GM12878 (cell line): ENCODE data around the gene KRT28. TPM values are rescaled to one million over a fixed set of nuclear protein-coding genes. Genes with fewer than 3 reads are reported as not detected.

ENCODE experiments used
- CREB1 ChIP-seq: IDR thresholded peaks from 2 replicates; pipeline ENCODE4 v1.6.1; 2012; ENCODE audit warnings: low read depth, mild to moderate bottlenecking, inconsistent platforms
- CREM ChIP-seq: IDR thresholded peaks from 2 replicates; pipeline ENCODE4 v1.6.1; 2014; ENCODE audit warnings: antibody characterized with exemption, low read depth
- CTCF ChIP-seq, 3 experiments: IDR thresholded peaks in 2 of 3; conservative IDR thresholded peaks in 1 of 3; 2 replicates each; pipeline ENCODE4 v1.5.1; 2011; ENCODE audit warnings: low read depth in 3 of 3, low read length in 3 of 3, mild to moderate bottlenecking in 3 of 3, control low read depth in 2 of 3, moderate library complexity in 2 of 3, inconsistent platforms in 1 of 3, mixed read lengths in 1 of 3; ENCODE audit not compliant: control insufficient read depth in 2 of 3, insufficient read depth in 1 of 3; ENCODE audit errors: extremely low read depth in 1 of 3
- MTA2 ChIP-seq: fragments of 450-650 bp; IDR thresholded peaks from 2 replicates; pipeline ENCODE4 v1.6.1; 2016; ENCODE audit warnings: low read depth, mild to moderate bottlenecking, moderate library complexity
- NFYA ChIP-seq: IDR thresholded peaks from 2 replicates; pipeline ENCODE4 v1.6.1; 2011; ENCODE audit warnings: low read depth, mild to moderate bottlenecking, low read length, improper control_type of control experiment, borderline replicate concordance
- POLR2AphosphoS2 ChIP-seq: IDR thresholded peaks from 2 replicates; pipeline ENCODE4 v1.6.1; 2011; ENCODE audit warnings: low read depth, mild to moderate bottlenecking, low read length, improper control_type of control experiment, moderate library complexity
- RELB ChIP-seq: fragments of 450-650 bp; IDR thresholded peaks from 2 replicates; pipeline ENCODE4 v1.6.1; 2017; ENCODE audit warnings: low read depth, mild to moderate bottlenecking, moderate library complexity
- USF1 ChIP-seq: IDR thresholded peaks from 2 replicates; pipeline ENCODE4 v1.6.1; 2011; ENCODE audit warnings: borderline replicate concordance, low read depth, mild to moderate bottlenecking, moderate library complexity, mixed read lengths, low read length; ENCODE audit not compliant: insufficient read depth; ENCODE audit errors: extremely low read length
- polyA plus RNA-seq, 11 experiments: library from polyadenylated mRNA; depleted of rRNA in 4 of 11; unstranded in 6 of 11; stranded (reverse) in 5 of 11; fragments of >200 nt; fragmentation: Nextera tagmentation in 4 of 11; fragmentation: Illumina TruSeq in 1 of 11; extraction: Ambion mirVana in 4 of 11; extraction: Trizol in 1 of 11; gene quantifications; 1 replicate in 1 of 11; 2 replicates in 10 of 11; pipeline versions ENCODE4 v1.2.1 to v1.2.3, GENCODE V29; 2011 to 2016; ENCODE audit warnings: inconsistent platforms in 2 of 11, missing spikeins in 2 of 11, low read depth in 1 of 11
- total RNA-seq, 4 experiments: library from RNA; depleted of rRNA in 3 of 4; stranded (reverse); fragments of >200 nt in 3 of 4; fragmentation: Illumina TruSeq in 1 of 4; extraction: Trizol in 1 of 4; gene quantifications; 2 replicates each; pipeline versions ENCODE4 v1.2.1 to v1.2.3, GENCODE V29; 2013 to 2021

The KRT28 gene
- total and polyA plus RNA-seq, 10 of the 15 experiments (the other 5 are each of a cell fraction or from before 2014, with no cell fraction given), result not detected

- no peak for TF ChIP-seq CTCF (IDR thresholded peaks at IDR 0.05 in 2 of 3, conservative IDR thresholded peaks at IDR 0.05 in 1 of 3; ENCODE audit: control insufficient read depth in 2 of 3, extremely low read depth in 1 of 3, insufficient read depth in 1 of 3, low read depth in 3 of 3, low read length in 3 of 3)
- no peak for TF ChIP-seq USF1
- TF ChIP-seq RELB, result no peak
- TF ChIP-seq CREM, result no peak
- no peak for TF ChIP-seq NFYA
- TF ChIP-seq MTA2, result no peak
- no peak for TF ChIP-seq POLR2AphosphoS2
- TF ChIP-seq CREB1, result no peak
- TF ChIP-seq, all 136 proteins: peak for 0
Observed at GRCh38 chr17:40828454-40829044, 28.8 kb upstream of the KRT28 start (continued).
